NCI-H187 treated with DMSO at 0.1 percent for 48 hours (cell line): ENCODE measurements around the gene KRT40.
"Not testable (repeated sequence)": the region's sequence is repeated elsewhere in the genome, so short reads cannot be mapped to it uniquely, and the experiment has no call there.

Experiments
- DNase-seq: peaks from one replicate; lab custom pipeline; 2025; lab: John Stamatoyannopoulos, UW

The KRT40 gene

GRCh38 chr17:40984226-40984625 lies at the start of gene KRT40:
KRT40 (minus strand) TSS chr17:40984326; CDS start chr17:40984273, 53 bp downstream.
- DNase-seq = no peak

GRCh38 chr17:41029633-41030245 lies 45.6 kb upstream of the KRT40 start, which contains the start of gene KRTAP1-4:
KRTAP1-4 (minus strand) TSS chr17:41030195; CDS start chr17:41030078, 117 bp downstream.
- DNase-seq = no peak

- no peak for DNase-seq
Measured at GRCh38 chr17:41026715-41027471, 42.8 kb upstream of the KRT40 start, which contains the start of gene KRTAP1-5. KRTAP1-5 (minus strand) TSS chr17:41027208; CDS start chr17:41027155, 53 bp downstream.

- DNase-seq = no peak
Measured at GRCh38 chr17:41024697-41025096, 40.6 kb upstream of the KRT40 start.

- no peak for DNase-seq
Measured at GRCh38 chr17:41020336-41020735, 36.2 kb upstream of the KRT40 start.

GRCh38 chr17:41019415-41019814 lies 35.3 kb upstream of the KRT40 start:
- DNase-seq = no peak

- no peak for DNase-seq
Measured at GRCh38 chr17:41018541-41018940, 34.4 kb upstream of the KRT40 start.

- no peak for DNase-seq
Measured at GRCh38 chr17:41016578-41017215, 32.6 kb upstream of the KRT40 start.

GRCh38 chr17:41015454-41015853 lies 31.3 kb upstream of the KRT40 start:
- DNase-seq = no peak

- no peak for DNase-seq
Measured at GRCh38 chr17:41013606-41014005, 29.5 kb upstream of the KRT40 start.

GRCh38 chr17:41013181-41013580 lies 29.1 kb upstream of the KRT40 start:
- no peak for DNase-seq

- no peak for DNase-seq
Measured at GRCh38 chr17:41012326-41013120, 28.4 kb upstream of the KRT40 start.

GRCh38 chr17:41010441-41010840 lies 26.3 kb upstream of the KRT40 start:
- no peak for DNase-seq

GRCh38 chr17:41009936-41010335 lies 25.8 kb upstream of the KRT40 start:
- DNase-seq = no peak

GRCh38 chr17:41009301-41009760 lies 25.2 kb upstream of the KRT40 start:
- DNase-seq = no peak

GRCh38 chr17:41008811-41009210 lies 24.7 kb upstream of the KRT40 start, which contains the start of gene KRTAP3-1:
KRTAP3-1 (minus strand) TSS chr17:41009128; CDS start chr17:41009074, 54 bp downstream.
- DNase-seq = no peak

- DNase-seq = no peak
Measured at GRCh38 chr17:41004397-41004796, 20.3 kb upstream of the KRT40 start.

GRCh38 chr17:41003926-41004325 lies 19.8 kb upstream of the KRT40 start:
- no peak for DNase-seq

- no peak for DNase-seq
Measured at GRCh38 chr17:41002814-41003213, 18.7 kb upstream of the KRT40 start.

GRCh38 chr17:41001795-41002194 lies 17.7 kb upstream of the KRT40 start:
- no peak for DNase-seq

GRCh38 chr17:40999563-40999962 lies 15.4 kb upstream of the KRT40 start, which contains the start of gene KRTAP3-2:
KRTAP3-2 (minus strand) TSS chr17:40999906; CDS start chr17:40999853, 53 bp downstream.
- not testable (repeated sequence) for DNase-seq

- no peak for DNase-seq
Measured at GRCh38 chr17:40997361-40997760, 13.2 kb upstream of the KRT40 start.
